ENCODE data around the gene ERVW-1.
"Not testable (repeated sequence)": the region's sequence is repeated elsewhere in the genome, so short reads cannot be mapped to it uniquely, and the experiment has no call there.

GRCh38 chr7:92483624-92484023 lies 5.9 kb upstream of the ERVW-1 start:
- TF ChIP-seq CTCF (conservative IDR thresholded peaks at IDR 0.05); ZFX (IDR thresholded peaks at IDR 0.05): not testable (repeated sequence)

Measured in C4-2B (cell line).